ENCODE results near the gene CALM1. TPM values are rescaled to one million over a fixed set of nuclear protein-coding genes. Genes with fewer than 3 reads are reported as not detected.

Gene CALM1
- total RNA-seq, 1 donor: 227 TPM

GRCh38 chr14:90426031-90426540, 29.3 kb downstream of the CALM1 start:
- H3K9me3 ChIP-seq (ENCODE audit: low read depth, low read length): no peaks in the 10 kb centered on the region
- no peak overlapping the region for H2AFZ ChIP-seq (ENCODE audit: low read length)
- no peak overlapping the region for H3K27ac ChIP-seq (ENCODE audit: low read depth, low read length)
- H3K27me3 ChIP-seq (ENCODE audit: insufficient read depth, low read length): peaks cover 5% of the 10 kb centered on the region
- H3K79me2 ChIP-seq (ENCODE audit: insufficient read depth, low read length): no peaks in the 10 kb centered on the region
- H4K20me1 ChIP-seq (ENCODE audit: insufficient read depth, low read length): no peaks in the 10 kb centered on the region
- no peak overlapping the region for H3K4me3 ChIP-seq (ENCODE audit: insufficient read depth, low read length)
- DNase-seq (ENCODE audit: insufficient read length, low spot score, missing footprints): no peak
- H3K36me3 ChIP-seq (ENCODE audit: insufficient read depth, low read length): no peaks in the 10 kb centered on the region
- no peak overlapping the region for H3K4me2 ChIP-seq (ENCODE audit: insufficient read depth, low read length)
- no peaks in the 10 kb centered on the region for H3K4me1 ChIP-seq (ENCODE audit: insufficient read depth, low read length)
- no peak for TF ChIP-seq CTCF (IDR thresholded peaks at IDR 0.05; ENCODE audit: extremely low read depth, low read depth, low read length)

- no peaks in the 10 kb centered on the region for H3K36me3 ChIP-seq (ENCODE audit: insufficient read depth, low read length)
- no peak for TF ChIP-seq CTCF (IDR thresholded peaks at IDR 0.05; ENCODE audit: extremely low read depth, low read depth, low read length)
- no peaks in the 10 kb centered on the region for H3K9me3 ChIP-seq (ENCODE audit: low read depth, low read length)
- H3K4me2 ChIP-seq (ENCODE audit: insufficient read depth, low read length): no peak overlapping the region
- no peak overlapping the region for H2AFZ ChIP-seq (ENCODE audit: low read length)
- no peak for DNase-seq (ENCODE audit: insufficient read length, low spot score, missing footprints)
- no peak overlapping the region for H3K4me3 ChIP-seq (ENCODE audit: insufficient read depth, low read length)
- H3K79me2 ChIP-seq (ENCODE audit: insufficient read depth, low read length): no peaks in the 10 kb centered on the region
- no peaks in the 10 kb centered on the region for H4K20me1 ChIP-seq (ENCODE audit: insufficient read depth, low read length)
- no peaks in the 10 kb centered on the region for H3K4me1 ChIP-seq (ENCODE audit: insufficient read depth, low read length)
- no peak overlapping the region for H3K27ac ChIP-seq (ENCODE audit: low read depth, low read length)
- H3K27me3 ChIP-seq (ENCODE audit: insufficient read depth, low read length): peaks cover 5% of the 10 kb centered on the region
Observed at GRCh38 chr14:90426663-90427062, 29.8 kb downstream of the CALM1 start.

- H3K9me3 ChIP-seq (ENCODE audit: low read depth, low read length): no peaks in the 10 kb centered on the region
- no peak overlapping the region for H3K4me3 ChIP-seq (ENCODE audit: insufficient read depth, low read length)
- no peaks in the 10 kb centered on the region for H4K20me1 ChIP-seq (ENCODE audit: insufficient read depth, low read length)
- H3K36me3 ChIP-seq (ENCODE audit: insufficient read depth, low read length): no peaks in the 10 kb centered on the region
- H2AFZ ChIP-seq (ENCODE audit: low read length): no peak overlapping the region
- H3K27me3 ChIP-seq (ENCODE audit: insufficient read depth, low read length): peaks cover 5% of the 10 kb centered on the region
- DNase-seq (ENCODE audit: insufficient read length, low spot score, missing footprints): no peak
- no peaks in the 10 kb centered on the region for H3K79me2 ChIP-seq (ENCODE audit: insufficient read depth, low read length)
- no peak for TF ChIP-seq CTCF (IDR thresholded peaks at IDR 0.05; ENCODE audit: extremely low read depth, low read depth, low read length)
- no peak overlapping the region for H3K4me2 ChIP-seq (ENCODE audit: insufficient read depth, low read length)
- no peak overlapping the region for H3K27ac ChIP-seq (ENCODE audit: low read depth, low read length)
- H3K4me1 ChIP-seq (ENCODE audit: insufficient read depth, low read length): no peaks in the 10 kb centered on the region
Observed at GRCh38 chr14:90427848-90428426, 31.1 kb downstream of the CALM1 start.

GRCh38 chr14:90428676-90429075, 31.8 kb downstream of the CALM1 start:
- H3K4me3 ChIP-seq (ENCODE audit: insufficient read depth, low read length): no peak overlapping the region
- H3K9me3 ChIP-seq (ENCODE audit: low read depth, low read length): no peaks in the 10 kb centered on the region
- no peaks in the 10 kb centered on the region for H3K36me3 ChIP-seq (ENCODE audit: insufficient read depth, low read length)
- no peak for DNase-seq (ENCODE audit: insufficient read length, low spot score, missing footprints)
- no peak overlapping the region for H2AFZ ChIP-seq (ENCODE audit: low read length)
- H3K4me2 ChIP-seq (ENCODE audit: insufficient read depth, low read length): no peak overlapping the region
- H3K27me3 ChIP-seq (ENCODE audit: insufficient read depth, low read length): peaks cover 5% of the 10 kb centered on the region
- H3K79me2 ChIP-seq (ENCODE audit: insufficient read depth, low read length): no peaks in the 10 kb centered on the region
- H3K27ac ChIP-seq (ENCODE audit: low read depth, low read length): no peak overlapping the region
- H4K20me1 ChIP-seq (ENCODE audit: insufficient read depth, low read length): no peaks in the 10 kb centered on the region
- H3K4me1 ChIP-seq (ENCODE audit: insufficient read depth, low read length): no peaks in the 10 kb centered on the region
- TF ChIP-seq CTCF (IDR thresholded peaks at IDR 0.05; ENCODE audit: extremely low read depth, low read depth, low read length): no peak

Measured in osteoblast (primary cell).